ENCODE data around the gene LSM11.

LSM11 gene

DNA sequence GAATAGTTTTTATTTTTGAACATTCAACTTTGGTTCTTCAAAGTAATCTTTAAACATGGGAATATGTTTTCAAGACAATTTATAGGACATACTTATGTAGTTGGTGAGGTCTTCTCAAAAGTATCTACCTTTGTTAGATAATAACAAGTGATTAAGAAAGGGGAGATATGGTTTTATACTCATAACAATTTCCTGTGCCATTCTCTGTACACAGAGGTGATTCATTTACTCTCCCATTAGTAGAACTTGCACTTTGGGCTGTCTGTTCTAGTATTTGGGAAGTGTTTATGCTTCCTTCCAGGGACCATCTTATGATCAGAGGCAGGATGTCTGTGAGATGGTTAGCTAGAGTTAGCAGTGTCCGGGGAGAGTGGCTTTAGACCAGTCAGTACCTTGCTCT lies 15.2 kb downstream of the LSM11 start:
- H3K27ac ChIP-seq, result no peak overlapping the region
- ChIA-PET POLR2A (ENCODE audit: low non-redundant PET) (no interaction called here), CTCF (interaction anchor here (1.1 kb wide), 1 partner anchor 1398 kb away, joined by 4 read pairs; no protein-coding TSS in a partner anchor)
- DNase-seq (ENCODE audit: low spot score), result no peak
- TF ChIP-seq, protein P1, sequence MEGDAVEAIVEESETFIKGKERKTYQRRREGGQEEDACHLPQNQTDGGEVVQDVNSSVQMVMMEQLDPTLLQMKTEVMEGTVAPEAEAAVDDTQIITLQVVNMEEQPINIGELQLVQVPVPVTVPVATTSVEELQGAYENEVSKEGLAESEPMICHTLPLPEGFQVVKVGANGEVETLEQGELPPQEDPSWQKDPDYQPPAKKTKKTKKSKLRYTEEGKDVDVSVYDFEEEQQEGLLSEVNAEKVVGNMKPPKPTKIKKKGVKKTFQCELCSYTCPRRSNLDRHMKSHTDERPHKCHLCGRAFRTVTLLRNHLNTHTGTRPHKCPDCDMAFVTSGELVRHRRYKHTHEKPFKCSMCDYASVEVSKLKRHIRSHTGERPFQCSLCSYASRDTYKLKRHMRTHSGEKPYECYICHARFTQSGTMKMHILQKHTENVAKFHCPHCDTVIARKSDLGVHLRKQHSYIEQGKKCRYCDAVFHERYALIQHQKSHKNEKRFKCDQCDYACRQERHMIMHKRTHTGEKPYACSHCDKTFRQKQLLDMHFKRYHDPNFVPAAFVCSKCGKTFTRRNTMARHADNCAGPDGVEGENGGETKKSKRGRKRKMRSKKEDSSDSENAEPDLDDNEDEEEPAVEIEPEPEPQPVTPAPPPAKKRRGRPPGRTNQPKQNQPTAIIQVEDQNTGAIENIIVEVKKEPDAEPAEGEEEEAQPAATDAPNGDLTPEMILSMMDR (conservative IDR thresholded peaks at IDR 0.05; ENCODE audit: low read depth), result no peak

DNA sequence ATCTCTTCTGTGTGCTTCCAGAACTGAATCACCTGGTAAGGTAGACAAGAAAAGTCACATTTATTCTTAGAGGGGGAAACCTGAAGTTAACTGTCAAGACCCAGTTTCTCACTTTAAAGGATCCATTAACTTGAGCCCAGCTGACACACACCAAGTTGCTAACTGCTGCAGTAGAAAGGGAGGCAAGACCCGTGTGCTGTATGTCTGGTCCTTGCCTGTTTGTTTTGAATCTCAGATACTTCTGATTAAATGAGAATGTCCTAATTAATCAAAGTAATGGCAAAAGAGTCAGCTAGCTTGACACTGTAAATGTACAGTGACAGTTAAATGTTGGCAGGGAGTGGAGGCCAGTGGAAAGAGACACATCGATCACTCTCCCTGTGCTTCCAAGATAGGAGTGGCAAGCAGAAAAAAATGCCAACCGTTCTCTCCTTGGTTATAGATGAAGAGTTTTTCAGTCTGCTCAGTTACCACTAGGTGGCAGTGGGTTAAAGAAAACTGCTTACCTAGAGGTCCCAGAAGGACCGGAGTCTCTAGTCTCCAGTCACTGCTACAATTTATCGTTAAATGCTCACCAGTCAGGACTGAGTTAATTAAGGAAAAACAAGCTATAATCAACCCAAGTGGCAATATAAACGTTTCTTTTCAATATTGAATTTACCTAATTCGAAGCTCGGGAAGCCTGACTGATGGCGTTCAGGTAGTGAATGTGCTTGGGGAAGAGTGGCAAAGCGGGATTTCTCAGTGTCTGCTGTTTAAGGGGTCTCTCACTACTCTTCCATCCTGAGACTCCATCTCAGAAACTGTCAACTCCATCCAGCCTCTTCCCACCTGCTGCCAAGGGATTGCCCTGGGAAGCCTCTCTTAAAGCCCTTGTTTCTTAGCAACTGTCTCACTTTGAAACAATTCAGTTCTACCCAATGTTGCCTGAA lies 18.4 kb downstream of the LSM11 start:
- CTCF ChIA-PET, result interaction anchor here (0.6 to 1.9 kb wide), 15 partner anchors 9 to 1725 kb away, joined by 3 to 8 read pairs (median 3); partner anchors contain the start of gene LSM11
- POLR2A ChIA-PET (ENCODE audit: low non-redundant PET), result no interaction called here
- no peak overlapping the region for H3K27ac ChIP-seq
- peak; percentile 71 for DNase-seq (ENCODE audit: low spot score)
- TF ChIP-seq, protein P1 (conservative IDR thresholded peaks at IDR 0.05; ENCODE audit: low read depth), result peak; percentile 87

GRCh38 chr5:157764531-157764930 lies 21.0 kb downstream of the LSM11 start:
- H3K27ac ChIP-seq, result no peak overlapping the region
- CTCF ChIA-PET, result interaction anchor here (0.6 to 1.2 kb wide), 3 partner anchors 21 to 1200 kb away, joined by 3 to 4 read pairs (median 3); partner anchors contain the start of gene LSM11
- no peak for DNase-seq (ENCODE audit: low spot score)
- POLR2A ChIA-PET (ENCODE audit: low non-redundant PET), result no interaction called here
- TF ChIP-seq, protein P1 (conservative IDR thresholded peaks at IDR 0.05; ENCODE audit: low read depth), result no peak

GRCh38 chr5:157766442-157766841 lies 22.9 kb downstream of the LSM11 start:
- CTCF ChIA-PET, result interaction anchor here (1.2 kb wide), 1 partner anchor 23 kb away, joined by 3 read pairs; no protein-coding TSS in a partner anchor

GRCh38 chr5:157766902-157767301 lies 23.4 kb downstream of the LSM11 start:
- ChIA-PET CTCF (no interaction called here), POLR2A (ENCODE audit: low non-redundant PET) (no interaction called here)
- H3K27ac ChIP-seq, result no peak overlapping the region
- no peak for DNase-seq (ENCODE audit: low spot score)
- TF ChIP-seq, protein P1 (conservative IDR thresholded peaks at IDR 0.05; ENCODE audit: low read depth), result no peak

More at GRCh38 chr5:157766442-157766841, 22.9 kb downstream of the LSM11 start:
- TF ChIP-seq, protein P1 (conservative IDR thresholded peaks at IDR 0.05; ENCODE audit: low read depth), result no peak
- H3K27ac ChIP-seq, result no peak overlapping the region
- POLR2A ChIA-PET (ENCODE audit: low non-redundant PET), result no interaction called here
- DNase-seq (ENCODE audit: low spot score), result no peak

GRCh38 chr5:157767689-157768088 lies 24.2 kb downstream of the LSM11 start:
- CTCF ChIA-PET, result interaction anchor here (0.7 to 2.0 kb wide), 3 partner anchors 24 to 308 kb away, joined by 3 to 7 read pairs (median 4); partner anchors contain the start of gene LSM11
- no peak for DNase-seq (ENCODE audit: low spot score)
- POLR2A ChIA-PET (ENCODE audit: low non-redundant PET), result no interaction called here
- peak overlapping the region; percentile 27; the same call in 1 of the 2 replicates for H3K27ac ChIP-seq
- TF ChIP-seq, protein P1 (conservative IDR thresholded peaks at IDR 0.05; ENCODE audit: low read depth), result no peak

All from RWPE1 (cell line).